Gastroesophageal sphincter (tissue), 4 donors: ENCODE measurements around the gene PRKAR1B. TPM values are rescaled to one million over a fixed set of nuclear protein-coding genes. Genes with fewer than 3 reads are reported as not detected.

ENCODE experiments used
- ATAC-seq: fragments of 150-250 bp; one replicate; pipeline ENCODE4 v1.9.1; 2016; ENCODE audit warnings: mild to moderate bottlenecking, moderate library complexity
- H3K27ac ChIP-seq, 4 donors: fragments of 200-600 bp; sonication (generic) in 3 of 4; 1 replicate in 3 of 4; 2 replicates in 1 of 4; pipeline ENCODE4 v1.5.1; 2016 to 2019
- H3K27me3 ChIP-seq: fragments of 200-600 bp; sonication (generic); one replicate; pipeline ENCODE4 v1.5.1; 2019
- H3K36me3 ChIP-seq, 2 donors: fragments of 200-600 bp; sonication (generic); one replicate each; pipeline ENCODE4 v1.5.1; 2019; ENCODE audit warnings: control low read depth in 1 of 2
- H3K4me1 ChIP-seq, 3 donors: fragments of 200-600 bp; sonication (generic); 1 replicate in 2 of 3; 2 replicates in 1 of 3; pipeline ENCODE4 v1.5.1; 2016 to 2019; ENCODE audit warnings: control low read depth in 2 of 3
- H3K4me3 ChIP-seq, 2 donors: fragments of 200-600 bp; sonication (generic); one replicate each; pipeline ENCODE4 v1.5.1; 2019; ENCODE audit warnings: mild to moderate bottlenecking in 1 of 2, moderate library complexity in 1 of 2
- H3K9me3 ChIP-seq, 3 donors: fragments of 200-600 bp; sonication (generic); one replicate each; pipeline ENCODE4 v1.5.1; 2017 to 2019; ENCODE audit warnings: control low read depth in 2 of 3
- CTCF ChIP-seq, 4 experiments: fragments of 200-600 bp in 2 of 4; fragments of 450-650 bp in 2 of 4; sonication (generic) in 1 of 4; IDR thresholded peaks; one replicate each; pipeline ENCODE4 v1.5.1; 2017 to 2019; ENCODE audit warnings: antibody characterized with exemption in 4 of 4, mild to moderate bottlenecking in 2 of 4, moderate library complexity in 2 of 4
- EP300 ChIP-seq: sonication (generic); formaldehyde crosslinking; IDR thresholded peaks from one replicate; pipeline ENCODE4 v1.6.1; 2017; ENCODE audit warnings: antibody characterized with exemption, mild to moderate bottlenecking
- POLR2A ChIP-seq, 2 donors: fragments of 450-650 bp; IDR thresholded peaks; one replicate each; pipeline ENCODE4 v1.6.1; 2017; ENCODE audit warnings: antibody characterized with exemption in 2 of 2, mild to moderate bottlenecking in 2 of 2, moderate library complexity in 1 of 2
- POLR2AphosphoS5 ChIP-seq: sonication (generic); formaldehyde crosslinking; IDR thresholded peaks from one replicate; pipeline ENCODE4 v1.6.1; 2017; ENCODE audit warnings: antibody characterized with exemption
- WGBS, 2 donors: methylation state at CpG; one replicate each; pipeline ENCODE4 v1.1.5; 2018; ENCODE audit warnings: low coverage in 1 of 2; 5-methylcytosine and 5-hydroxymethylcytosine counted together
- total RNA-seq, 4 donors: library from RNA; depleted of rRNA; stranded (reverse); fragments of >200 nt; gene quantifications; one replicate each; pipeline ENCODE4 v1.1.0, GENCODE V29; 2016

Gene PRKAR1B
- total RNA-seq, 4 donors from 2014 or later, result 11.6 to 39.1 (median 24.8) TPM

GRCh38 chr7:591856-592628, 135.0 kb downstream of the PRKAR1B start:
- H3K27me3 ChIP-seq, result no peaks in the 10 kb centered on the region
- H3K9me3 ChIP-seq, result peaks cover 0 to 5% (median 0%) of the 10 kb centered on the region in 3 donors
- peaks cover 0 to 16% of the 10 kb centered on the region in 2 donors for H3K36me3 ChIP-seq
- TF ChIP-seq CTCF (IDR thresholded peaks at IDR 0.05), result no peak
- TF ChIP-seq POLR2A (IDR thresholded peaks at IDR 0.05), result no peak
- TF ChIP-seq POLR2AphosphoS5, result no peak
- TF ChIP-seq EP300, result no peak
- H3K4me3 ChIP-seq, result no peak overlapping the region
- 93 to 94% methylated on average over 3 to 7 of the region's 42 CpGs for WGBS, 2 donors
- no peak for ATAC-seq
- H3K4me1 ChIP-seq, result peaks cover 0 to 37% (median 9%) of the 10 kb centered on the region in 3 donors
- H3K27ac ChIP-seq, result peak overlapping the region in 1 of 4 donors; percentile 70

- peak; percentile 40 for ATAC-seq
Observed at GRCh38 chr7:590731-591551, 136.1 kb downstream of the PRKAR1B start.

GRCh38 chr7:589781-590575, 137.1 kb downstream of the PRKAR1B start:
- TF ChIP-seq POLR2A (IDR thresholded peaks at IDR 0.05) (no peak), EP300 (no peak), POLR2AphosphoS5 (no peak), CTCF (IDR thresholded peaks at IDR 0.05) (no peak)
- Histone ChIP-seq H3K27me3 (no peaks in the 10 kb centered on the region), H3K36me3 (peaks cover 0 to under 1% of the 10 kb centered on the region in 2 donors), H3K9me3 (no peaks in the 10 kb centered on the region), H3K4me3 (no peak overlapping the region), H3K27ac (peak overlapping the region in 3 of 4 donors; percentile 66 to 70 (median 70)), H3K4me1 (peaks cover 0 to 38% (median 9%) of the 10 kb centered on the region in 3 donors)
- 73% methylated on average over 5 of the region's 30 CpGs; no CpG with 5 or more reads in 1 of the 2 donors for WGBS, 2 donors
- ATAC-seq, result no peak

More at GRCh38 chr7:590731-591551, 136.1 kb downstream of the PRKAR1B start:
- WGBS, 2 donors, result no CpG with 5 or more reads among the region's 45 CpGs
- Histone ChIP-seq H3K4me3 (peak overlapping the region in 1 of 2 donors; percentile 18), H3K4me1 (peaks cover 0 to 38% (median 9%) of the 10 kb centered on the region in 3 donors), H3K27ac (peak overlapping the region in 3 of 4 donors; percentile 66 to 70 (median 70)), H3K9me3 (peaks cover 0 to 5% (median 0%) of the 10 kb centered on the region in 3 donors), H3K36me3 (peaks cover 0 to 10% of the 10 kb centered on the region in 2 donors), H3K27me3 (no peaks in the 10 kb centered on the region)
- no peak for TF ChIP-seq POLR2A (IDR thresholded peaks at IDR 0.05)
- peak; percentile 26 for TF ChIP-seq POLR2AphosphoS5
- TF ChIP-seq CTCF (IDR thresholded peaks at IDR 0.05), result no peak

- Histone ChIP-seq H3K27me3 (no peaks in the 10 kb centered on the region), H3K36me3 (peaks cover 0 to 13% of the 10 kb centered on the region in 2 donors), H3K27ac (peak overlapping the region in 3 of 4 donors; percentile 46 to 58 (median 57)), H3K9me3 (no peaks in the 10 kb centered on the region), H3K4me1 (peaks cover 0 to 36% (median 9%) of the 10 kb centered on the region in 3 donors), H3K4me3 (no peak overlapping the region)
- WGBS, 2 donors, result 30 to 48% methylated on average over 5 of the region's 12 CpGs
- TF ChIP-seq POLR2A (IDR thresholded peaks at IDR 0.05) (no peak), CTCF (IDR thresholded peaks at IDR 0.05) (no peak), EP300 (no peak), POLR2AphosphoS5 (no peak)
- ATAC-seq, result peak; percentile 36
Observed at GRCh38 chr7:587767-588166, 139.3 kb downstream of the PRKAR1B start.
